RPMI7951 (cell line): ENCODE results near the gene MYCBPAP. TPM values are rescaled to one million over a fixed set of nuclear protein-coding genes. Genes with fewer than 3 reads are reported as not detected.
A peak's percentile ranks its signal among the peaks of the same experiment; 100 is the strongest.

ENCODE experiments used
- DNase-seq: peaks from one replicate; pipeline ENCODE4 v3.0.0-alpha.2; 2012; ENCODE audit warnings: low read depth
- total RNA-seq: library from RNA; depleted of rRNA; stranded (reverse); fragments of >200 nt; shearing (Covaris generic); gene quantifications from 2 replicates; pipeline ENCODE4 v1.2.3, GENCODE V29; 2014

MYCBPAP gene
- total RNA-seq, 1 experiment from 2014 or later = not detected

DNA sequence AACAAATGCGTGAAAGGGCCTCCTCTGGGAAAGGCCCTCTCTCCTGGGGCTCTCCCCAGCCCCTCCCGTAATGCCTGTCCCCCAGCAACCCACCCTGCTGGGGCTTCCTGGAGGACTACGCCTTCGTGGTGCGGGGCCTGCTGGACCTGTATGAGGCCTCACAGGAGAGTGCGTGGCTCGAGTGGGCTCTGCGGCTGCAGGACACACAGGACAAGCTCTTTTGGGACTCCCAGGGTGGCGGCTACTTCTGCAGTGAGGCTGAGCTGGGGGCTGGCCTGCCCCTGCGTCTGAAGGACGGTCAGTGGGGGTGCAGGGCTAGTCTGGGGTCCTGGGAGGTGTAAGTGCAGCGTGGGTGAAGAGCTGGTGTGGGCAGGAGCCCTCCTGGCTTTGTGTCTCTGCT, 43.6 kb downstream of the MYCBPAP start:
- DNase-seq = no peak

- DNase-seq = no peak
Measured at GRCh38 chr17:50554201-50554600, 46.0 kb downstream of the MYCBPAP start.

GRCh38 chr17:50556803-50557202, 48.6 kb downstream of the MYCBPAP start:
- peak; percentile 45 for DNase-seq

- no peak for DNase-seq
Measured at GRCh38 chr17:50557630-50558029, 49.4 kb downstream of the MYCBPAP start.

DNA sequence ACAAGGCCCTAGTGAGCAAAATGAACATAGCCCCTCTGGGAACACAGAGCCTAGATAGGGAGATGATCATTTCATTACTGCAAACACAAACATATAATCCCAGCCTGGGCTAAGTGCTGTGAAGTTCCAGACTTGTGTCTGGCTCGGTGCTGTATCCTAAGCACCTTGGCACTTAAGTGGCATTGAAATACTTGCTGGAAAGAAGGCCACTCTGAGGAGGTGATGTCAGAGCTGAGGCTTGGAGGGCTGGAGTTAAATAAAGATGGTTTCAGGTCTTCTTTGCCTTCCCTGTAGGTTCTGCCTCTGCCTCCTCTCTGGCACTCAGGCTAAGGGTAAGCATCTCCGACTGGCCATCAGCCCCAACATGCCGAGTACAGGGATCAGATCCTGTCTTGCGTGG, 49.9 kb downstream of the MYCBPAP start:
- no peak for DNase-seq

- no peak for DNase-seq
Measured at GRCh38 chr17:50558581-50558940, 50.3 kb downstream of the MYCBPAP start.

- no peak for DNase-seq
Measured at GRCh38 chr17:50558941-50559614, 50.8 kb downstream of the MYCBPAP start.

- DNase-seq = peak; percentile 53
Measured at GRCh38 chr17:50559674-50560184, 51.5 kb downstream of the MYCBPAP start.

DNA sequence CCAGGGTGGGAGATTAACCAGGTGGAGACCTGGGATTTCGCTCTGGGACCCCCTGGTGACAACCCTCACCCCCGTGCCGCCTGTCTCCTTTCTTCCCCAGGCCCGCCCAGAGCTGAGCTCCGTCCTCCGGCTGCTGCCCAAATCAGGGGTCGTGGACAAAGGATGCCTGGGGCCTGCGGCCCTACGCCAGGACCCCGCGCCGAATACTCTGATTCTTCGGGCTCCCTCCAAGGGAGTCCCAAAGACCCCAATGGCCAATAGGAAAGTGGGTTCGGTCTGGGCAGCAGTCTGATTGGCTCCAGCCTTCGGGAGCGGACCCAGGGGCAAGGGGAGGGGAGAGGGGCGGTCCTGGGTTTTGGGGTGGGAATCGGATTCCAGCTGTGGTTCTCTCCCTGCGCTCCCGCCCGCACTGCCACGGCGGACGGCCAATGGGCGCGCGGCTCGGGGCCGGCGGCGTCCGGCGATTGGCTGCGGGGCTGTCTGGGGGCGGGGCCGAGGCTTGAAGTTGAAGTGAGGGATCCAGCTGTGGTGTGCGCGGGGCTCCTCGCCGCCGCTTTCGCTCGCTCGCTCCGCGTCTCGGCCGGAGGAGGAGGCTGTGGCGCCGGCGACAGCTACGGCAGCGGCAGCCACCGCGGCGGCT, 52.1 kb downstream of the MYCBPAP start, which contains the start of gene CACNA1G:
Gene CACNA1G, plus strand, starts transcription at position 531 of the 640 bp plus-strand sequence. CDS start 745 bp downstream, outside the sequence.
- peak; percentile 80 for DNase-seq

- DNase-seq = no peak
Measured at GRCh38 chr17:50560931-50561745, 52.9 kb downstream of the MYCBPAP start.

- DNase-seq = no peak
Measured at GRCh38 chr17:50561746-50562141, 53.5 kb downstream of the MYCBPAP start.

DNA sequence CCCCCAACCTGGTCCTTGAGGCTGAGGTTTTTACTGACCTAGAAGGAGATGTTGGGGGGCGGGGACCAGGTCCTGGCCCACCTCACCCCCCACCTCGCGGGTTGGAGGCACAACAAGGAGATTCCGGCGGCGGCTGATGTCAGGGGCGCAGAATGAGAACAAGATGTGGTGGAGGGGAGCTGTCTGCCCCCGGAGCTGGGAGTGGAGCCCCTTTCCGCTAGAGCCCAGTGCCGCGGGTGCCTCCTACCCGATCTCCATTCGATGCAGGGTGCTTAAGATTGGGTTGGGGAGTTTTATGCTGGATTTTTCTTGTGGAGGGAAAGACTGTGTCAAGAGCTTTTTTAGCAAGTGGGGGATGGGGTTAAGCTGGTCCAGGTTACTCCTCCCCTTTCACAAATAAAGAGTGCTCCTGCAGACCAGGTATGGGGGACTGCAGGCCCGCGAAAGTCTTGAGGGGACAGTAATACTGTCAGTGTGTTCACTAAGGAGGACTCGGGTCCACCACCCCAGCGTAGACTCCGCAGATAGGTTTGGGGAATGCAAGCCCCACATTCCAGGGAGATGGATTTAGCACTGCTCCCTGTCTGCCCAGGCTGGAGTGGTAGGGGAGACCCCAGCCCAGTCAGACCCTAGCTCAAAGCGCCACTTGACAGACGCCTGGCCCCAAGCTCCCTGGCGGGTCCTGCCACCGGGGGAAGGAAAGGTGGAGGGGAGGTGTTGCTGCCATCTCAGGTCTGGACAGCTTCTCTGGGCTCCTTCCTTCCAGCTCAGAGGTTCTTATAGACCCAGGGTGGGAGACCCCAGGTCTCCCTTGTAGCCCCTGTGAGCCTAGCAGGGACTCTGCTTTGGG, 54.2 kb downstream of the MYCBPAP start:
- no peak for DNase-seq

GRCh38 chr17:50563092-50563511, 54.9 kb downstream of the MYCBPAP start:
- no peak for DNase-seq

DNA sequence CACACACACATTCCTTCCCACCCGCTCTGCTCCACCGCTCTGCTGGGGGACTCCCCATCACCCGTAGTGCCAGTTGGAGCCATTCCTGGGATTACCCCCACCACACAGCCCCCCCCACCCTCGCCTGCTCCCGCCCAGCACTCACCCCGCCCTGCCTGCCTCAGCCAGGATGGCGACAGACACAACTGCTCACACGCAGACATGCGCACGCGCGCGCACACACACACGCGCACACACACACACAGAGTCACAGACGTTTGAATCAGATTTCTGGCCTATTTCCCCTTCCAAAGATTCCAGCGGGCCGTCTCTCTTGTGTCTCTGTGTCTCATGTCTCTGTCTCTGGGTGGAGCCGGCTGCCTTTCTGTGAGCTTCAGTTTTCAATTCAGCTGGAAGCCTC, 56.7 kb downstream of the MYCBPAP start:
- peak; percentile 45 for DNase-seq

GRCh38 chr17:50565402-50566350, 57.4 kb downstream of the MYCBPAP start:
- DNase-seq = peak; percentile 22

DNA sequence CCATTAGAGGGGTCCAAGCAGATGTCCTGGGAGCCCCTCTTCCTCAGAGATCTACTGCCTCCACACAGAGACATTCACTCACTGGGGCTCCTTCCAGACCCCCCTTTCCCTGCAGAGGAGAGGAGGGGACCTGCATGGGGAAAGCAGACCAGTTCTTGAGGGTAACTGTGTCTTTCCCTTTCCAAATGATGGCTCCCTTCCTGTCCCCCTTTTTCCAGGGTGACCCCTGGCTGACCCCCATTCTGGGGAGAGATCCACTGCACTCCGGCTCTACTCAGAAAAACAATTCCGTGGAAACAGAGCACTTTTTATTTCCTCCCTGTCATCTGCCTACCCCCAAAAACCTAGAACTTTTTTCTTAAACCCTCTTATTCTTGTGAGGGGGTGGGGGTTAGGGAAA, 58.6 kb downstream of the MYCBPAP start:
- no peak for DNase-seq

DNA sequence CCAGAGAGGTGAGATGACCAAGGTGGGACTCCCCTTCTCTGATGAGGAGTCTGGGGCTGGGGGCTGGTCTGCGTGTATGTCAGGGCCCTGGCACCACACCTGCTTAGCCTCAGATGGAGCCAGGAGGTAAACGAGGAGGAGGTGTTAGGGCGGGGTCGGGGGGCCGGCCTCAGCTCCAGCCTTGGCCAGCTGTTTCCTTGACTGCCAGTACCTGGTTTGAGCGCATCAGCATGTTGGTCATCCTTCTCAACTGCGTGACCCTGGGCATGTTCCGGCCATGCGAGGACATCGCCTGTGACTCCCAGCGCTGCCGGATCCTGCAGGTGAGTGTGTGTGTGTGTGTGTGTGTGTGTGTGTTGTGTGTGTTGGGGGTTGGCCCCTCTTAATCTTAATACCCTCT, 60.4 kb downstream of the MYCBPAP start:
- no peak for DNase-seq

- DNase-seq = no peak
Measured at GRCh38 chr17:50569592-50569991, 61.4 kb downstream of the MYCBPAP start.

- DNase-seq = no peak
Measured at GRCh38 chr17:50570032-50570431, 61.8 kb downstream of the MYCBPAP start.

DNA sequence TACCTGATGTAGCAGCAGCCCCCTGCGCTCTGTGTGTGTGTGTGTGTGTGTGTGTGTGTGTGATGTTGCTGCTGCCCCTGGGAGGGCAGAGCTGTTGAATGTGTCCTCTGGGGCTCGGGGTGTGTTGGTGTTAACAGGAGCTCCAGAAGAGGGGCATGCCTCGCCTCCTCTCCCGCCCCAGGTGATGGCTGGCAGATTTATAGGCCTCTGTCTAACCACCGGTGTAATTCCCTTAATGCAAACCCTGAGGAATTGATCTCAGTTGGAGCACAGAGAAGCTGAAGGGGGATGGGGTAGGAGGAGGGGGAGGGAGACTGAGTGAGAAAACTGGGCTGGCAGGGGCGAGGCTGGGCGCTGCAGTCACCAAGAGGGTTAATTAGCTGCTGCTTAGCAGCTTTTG, 62.3 kb downstream of the MYCBPAP start:
- DNase-seq = no peak
